Kidney (tissue), 14 donors: ENCODE data around the gene MTOR. TPM values are rescaled to one million over a fixed set of nuclear protein-coding genes. Genes with fewer than 3 reads are reported as not detected.

ENCODE experiments used
- DNase-seq, 5 donors: peaks; one replicate each; pipeline ENCODE4 v3.0.0-alpha.2; 2013 to 2020
- FAIRE-seq: peaks from 2 replicates; lab custom pipeline; 2012; peaks lifted over from hg19 to GRCh38; lab: Jason Lieb, UNC
- H3K27ac ChIP-seq, 2 donors: one replicate each; pipeline ENCODE4 v1.7.0; 2013; ENCODE audit warnings: low read depth in 2 of 2, low read length in 2 of 2, inconsistent platforms in 1 of 2
- H3K27me3 ChIP-seq: one replicate; pipeline ENCODE4 v1.7.1; 2013; ENCODE audit warnings: low read length, inconsistent platforms; ENCODE audit not compliant: control insufficient read depth, insufficient read depth
- H3K36me3 ChIP-seq, 3 donors: one replicate each; pipeline versions ENCODE4 v1.7.0 to v1.7.1; 2013; ENCODE audit warnings: low read length in 3 of 3, control low read depth in 1 of 3, inconsistent platforms in 1 of 3; ENCODE audit not compliant: insufficient read depth in 3 of 3, control insufficient read depth in 2 of 3
- H3K4me1 ChIP-seq, 3 donors: one replicate each; pipeline versions ENCODE4 v1.7.0 to v1.7.1; 2013; ENCODE audit warnings: low read length in 3 of 3, inconsistent platforms in 1 of 3, low read depth in 1 of 3; ENCODE audit not compliant: control insufficient read depth in 2 of 3, insufficient read depth in 2 of 3
- H3K4me3 ChIP-seq, 3 donors: one replicate each; pipeline versions ENCODE4 v1.7.0 to v1.8.1; 2013; ENCODE audit warnings: low read length in 3 of 3, control low read depth in 1 of 3, inconsistent platforms in 1 of 3
- H3K9ac ChIP-seq, 3 donors: one replicate each; pipeline versions ENCODE4 v1.7.0 to v1.7.1; 2013; ENCODE audit warnings: low read length in 3 of 3, control low read depth in 1 of 3, inconsistent platforms in 1 of 3
- H3K9me3 ChIP-seq, 3 donors: one replicate each; pipeline versions ENCODE4 v1.7.0 to v1.7.1; 2013; ENCODE audit warnings: low read length in 3 of 3, control low read depth in 1 of 3, inconsistent platforms in 1 of 3; ENCODE audit not compliant: control insufficient read depth in 2 of 3, insufficient read depth in 1 of 3
- CTCF ChIP-seq: IDR thresholded peaks from 3 replicates; pipeline ENCODE4 v1.5.1; 2012; ENCODE audit warnings: mild to moderate bottlenecking, moderate library complexity, borderline replicate concordance; ENCODE audit not compliant: insufficient read depth; ENCODE audit errors: extremely low read depth
- intact Hi-C: fragments of 100-400 bp; cut with DNase I; formaldehyde crosslinking; loops from one replicate; pipeline ENCODE4 v1.11.1; 2022
- polyA plus RNA-seq: library from polyadenylated mRNA; stranded (reverse); fragments of 350-450 nt; fragmentation: Illumina TruSeq; extraction: RNeasy Lipid Tissue Mini Kit (QIAGEN cat#74804); gene quantifications from one replicate; pipeline ENCODE4 v1.2.3, GENCODE V29; 2014; ENCODE audit warnings: low read depth, low replicate concordance; ENCODE audit not compliant: insufficient read depth
- total RNA-seq: library from RNA; stranded (reverse); fragmentation: NEBNext Ultra II Directional; extraction: Animal tissue kit (Norgen Biotek cat#: 25700); gene quantifications from one replicate; pipeline ENCODE4 v1.2.1, GENCODE V29; 2021
- donor health status: control.
- donor health status: control.
- donor health status: control.
- donor health status: control.
- donor health status: control.
- donor health status: DM: yes; HTN: yes; CAD: no.
- donor health status: Normal renal cell carcinoma (clear cell type).

MTOR gene
- total and polyA plus RNA-seq, 2 donors from 2014 or later = 16.0 to 36.8 TPM

GRCh38 chr1:11215381-11216005 lies 46.9 kb downstream of the MTOR start:
- Histone ChIP-seq H3K4me1 (no peaks in the 10 kb centered on the region), H3K9ac (no peak overlapping the region), H3K36me3 (peaks cover 8 to 70% (median 46%) of the 10 kb centered on the region in 3 donors), H3K9me3 (no peaks in the 10 kb centered on the region), H3K27me3 (no peaks in the 10 kb centered on the region), H3K4me3 (no peak overlapping the region), H3K27ac (no peak overlapping the region)
- intact Hi-C loops = no loop called here
- no peak for DNase-seq
- no peak for TF ChIP-seq CTCF
- no peak for FAIRE-seq

GRCh38 chr1:11214698-11215380 lies 47.5 kb downstream of the MTOR start:
- Histone ChIP-seq H3K27me3 (no peaks in the 10 kb centered on the region), H3K4me1 (no peaks in the 10 kb centered on the region), H3K36me3 (peaks cover 8 to 76% (median 48%) of the 10 kb centered on the region in 3 donors), H3K27ac (no peak overlapping the region), H3K9ac (no peak overlapping the region), H3K9me3 (no peaks in the 10 kb centered on the region), H3K4me3 (no peak overlapping the region)
- DNase-seq (no peak), FAIRE-seq (no peak)
- intact Hi-C loops = no loop called here
- no peak for TF ChIP-seq CTCF

GRCh38 chr1:11211925-11212587 lies 50.3 kb downstream of the MTOR start:
- TF ChIP-seq CTCF = no peak
- Histone ChIP-seq H3K4me1 (no peaks in the 10 kb centered on the region), H3K9ac (no peak overlapping the region), H3K4me3 (no peak overlapping the region), H3K9me3 (no peaks in the 10 kb centered on the region), H3K27ac (no peak overlapping the region), H3K27me3 (no peaks in the 10 kb centered on the region), H3K36me3 (peaks cover 8 to 75% (median 55%) of the 10 kb centered on the region in 3 donors)
- intact Hi-C loops = no loop called here
- DNase-seq (no peak), FAIRE-seq (no peak)
